ENCODE results near the gene HRAS. TPM values are rescaled to one million over a fixed set of nuclear protein-coding genes. Genes with fewer than 3 reads are reported as not detected.

Gene HRAS
- total RNA-seq, 1 donor from 2014 or later = 57.0 TPM

GRCh38 chr11:536841-537621 is 1.7 kb upstream of the HRAS start, which contains the start of gene LRRC56:
Gene LRRC56 (plus strand): TSS chr11:537527. CDS start chr11:540685, 3,158 bp downstream.
- intact Hi-C loops (cut with micrococcal nuclease) = loop anchor here (1.0 to 5.0 kb wide), 2 partner anchors 39 to 185 kb away; partner anchors contain the start of gene PHRF1

GRCh38 chr11:535210-535518 is 212 bp downstream of the HRAS start:
- intact Hi-C loops (cut with micrococcal nuclease) = loop anchor here (1.0 to 5.0 kb wide), 8 partner anchors 16 to 262 kb away; partner anchors contain the start of genes DEAF1, LMNTD2, RASSF7 and RNH1

GRCh38 chr11:534396-535209 is 773 bp downstream of the HRAS start:
- intact Hi-C loops (cut with micrococcal nuclease) = loop anchor here (1.0 to 5.0 kb wide), 8 partner anchors 16 to 262 kb away; partner anchors contain the start of genes DEAF1, LMNTD2, RASSF7 and RNH1

DNA sequence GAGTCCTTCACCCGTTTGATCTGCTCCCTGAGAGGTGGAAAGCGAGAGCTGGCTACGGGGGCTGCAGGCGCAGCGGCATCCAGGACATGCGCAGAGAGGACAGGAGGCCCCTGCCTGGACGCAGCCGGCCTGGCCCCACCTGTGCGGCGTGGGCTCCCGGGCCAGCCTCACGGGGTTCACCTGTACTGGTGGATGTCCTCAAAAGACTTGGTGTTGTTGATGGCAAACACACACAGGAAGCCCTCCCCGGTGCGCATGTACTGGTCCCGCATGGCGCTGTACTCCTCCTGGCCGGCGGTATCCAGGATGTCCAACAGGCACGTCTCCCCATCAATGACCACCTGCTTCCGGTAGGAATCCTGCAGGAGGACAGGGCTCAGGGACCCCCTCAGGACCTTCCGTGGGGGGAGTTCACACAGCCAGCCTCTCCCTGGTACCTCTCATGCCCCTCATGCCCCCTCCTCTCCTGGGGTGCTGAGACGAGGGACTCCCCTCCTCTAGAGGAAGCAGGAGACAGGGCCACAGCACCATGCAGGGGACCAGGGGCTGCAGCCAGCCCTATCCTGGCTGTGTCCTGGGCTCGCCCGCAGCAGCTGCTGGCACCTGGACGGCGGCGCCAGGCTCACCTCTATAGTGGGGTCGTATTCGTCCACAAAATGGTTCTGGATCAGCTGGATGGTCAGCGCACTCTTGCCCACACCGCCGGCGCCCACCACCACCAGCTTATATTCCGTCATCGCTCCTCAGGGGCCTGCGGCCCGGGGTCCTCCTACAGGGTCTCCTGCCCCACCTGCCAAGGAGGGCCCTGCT is 1.6 kb downstream of the HRAS start:
- intact Hi-C loops (cut with micrococcal nuclease) = loop anchor here (2.0 kb wide), 2 partner anchors 15 to 263 kb away; no protein-coding TSS in a partner anchor

DNA sequence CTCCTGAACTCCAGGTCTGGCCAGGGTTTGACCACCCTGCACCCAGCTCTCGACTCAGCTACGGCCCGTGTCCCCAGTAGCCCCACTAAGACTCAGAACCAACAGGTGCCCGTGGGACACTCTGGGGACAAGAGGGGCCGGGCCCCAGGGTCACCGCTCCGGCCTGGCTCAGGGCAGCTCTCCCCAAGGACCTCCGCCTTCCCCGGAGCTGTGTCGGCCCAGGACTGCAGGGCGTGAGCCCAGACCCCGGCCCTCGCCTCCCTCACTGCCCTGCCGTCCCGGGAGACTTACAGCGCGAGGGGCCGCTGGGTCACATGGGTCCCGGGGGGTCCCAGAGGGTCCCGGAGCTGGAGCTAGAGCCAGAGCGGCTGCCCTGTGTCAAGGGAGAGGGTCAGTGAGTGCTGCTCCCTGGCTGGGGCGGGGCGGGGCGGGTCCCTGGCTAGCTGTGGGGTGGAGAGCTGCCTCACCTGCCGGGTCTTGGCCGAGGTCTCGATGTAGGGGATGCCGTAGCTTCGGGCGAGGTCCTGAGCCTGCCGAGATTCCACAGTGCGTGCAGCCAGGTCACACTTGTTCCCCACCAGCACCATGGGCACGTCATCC is 2.3 kb downstream of the HRAS start:
- intact Hi-C loops (cut with micrococcal nuclease) = no loop called here

DNA sequence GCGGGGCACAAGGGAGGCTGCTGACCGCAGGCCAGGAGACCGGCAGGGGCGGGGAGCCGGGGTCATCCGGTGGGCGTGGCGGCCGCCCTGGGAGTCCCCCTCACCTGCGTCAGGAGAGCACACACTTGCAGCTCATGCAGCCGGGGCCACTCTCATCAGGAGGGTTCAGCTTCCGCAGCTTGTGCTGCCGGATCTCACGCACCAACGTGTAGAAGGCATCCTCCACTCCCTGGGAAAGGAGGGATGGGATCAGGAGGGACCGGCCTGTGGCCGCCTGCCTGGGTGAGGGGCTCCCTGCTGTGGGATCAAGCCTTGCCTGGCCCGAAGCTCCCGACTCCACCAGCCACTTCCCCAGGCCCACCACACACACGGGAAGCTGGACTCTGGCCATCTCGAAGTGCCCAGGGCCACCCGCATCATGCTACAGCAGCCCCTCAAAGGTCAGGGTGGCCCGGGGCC is 2.8 kb downstream of the HRAS start:
- intact Hi-C loops (cut with micrococcal nuclease) = no loop called here

GRCh38 chr11:531919-532526 is 3.4 kb downstream of the HRAS start:
- intact Hi-C loops (cut with micrococcal nuclease) = no loop called here

DNA sequence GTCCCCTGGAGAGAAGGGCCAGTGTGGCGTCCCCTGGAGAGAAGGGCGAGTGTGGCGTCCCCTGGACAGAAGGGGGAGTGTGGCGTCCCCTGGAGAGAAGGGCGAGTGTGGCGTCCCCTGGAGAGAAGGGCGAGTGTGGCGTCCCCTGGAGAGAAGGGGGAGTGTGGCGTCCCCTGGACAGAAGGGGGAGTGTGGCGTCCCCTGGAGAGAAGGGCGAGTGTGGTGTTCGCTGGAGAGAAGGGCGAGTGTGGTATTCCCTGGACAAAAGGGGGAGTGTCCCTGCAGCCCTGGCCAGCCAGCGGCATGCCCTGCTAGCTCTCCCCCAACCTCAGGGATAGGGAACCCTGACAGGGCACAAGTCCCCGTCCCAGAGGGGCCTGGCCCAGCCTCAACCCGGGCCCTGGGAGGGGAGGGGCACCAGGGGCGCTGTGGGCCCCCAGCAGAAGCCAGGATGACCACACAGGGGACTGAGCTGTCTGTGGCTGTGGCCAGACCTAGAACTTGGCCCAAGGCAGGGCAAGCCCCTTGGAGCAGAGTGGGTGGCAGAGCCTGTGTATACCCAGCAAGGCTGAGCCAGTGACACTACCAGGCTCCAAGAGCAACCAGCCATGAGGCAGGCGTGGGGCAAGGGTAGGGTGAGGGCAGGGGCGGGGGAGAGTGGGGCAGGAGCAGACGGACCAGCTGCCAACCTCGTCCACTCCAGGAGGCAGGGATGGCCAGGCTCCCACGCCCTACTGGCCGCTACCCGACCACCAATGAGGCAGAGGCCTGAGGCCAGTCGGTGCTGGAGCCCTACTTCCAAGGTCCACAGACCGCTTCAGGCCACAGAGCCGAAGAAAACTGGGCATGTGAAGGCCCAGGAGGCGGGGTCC is 4.2 kb downstream of the HRAS start:
- intact Hi-C loops (cut with micrococcal nuclease) = no loop called here

DNA sequence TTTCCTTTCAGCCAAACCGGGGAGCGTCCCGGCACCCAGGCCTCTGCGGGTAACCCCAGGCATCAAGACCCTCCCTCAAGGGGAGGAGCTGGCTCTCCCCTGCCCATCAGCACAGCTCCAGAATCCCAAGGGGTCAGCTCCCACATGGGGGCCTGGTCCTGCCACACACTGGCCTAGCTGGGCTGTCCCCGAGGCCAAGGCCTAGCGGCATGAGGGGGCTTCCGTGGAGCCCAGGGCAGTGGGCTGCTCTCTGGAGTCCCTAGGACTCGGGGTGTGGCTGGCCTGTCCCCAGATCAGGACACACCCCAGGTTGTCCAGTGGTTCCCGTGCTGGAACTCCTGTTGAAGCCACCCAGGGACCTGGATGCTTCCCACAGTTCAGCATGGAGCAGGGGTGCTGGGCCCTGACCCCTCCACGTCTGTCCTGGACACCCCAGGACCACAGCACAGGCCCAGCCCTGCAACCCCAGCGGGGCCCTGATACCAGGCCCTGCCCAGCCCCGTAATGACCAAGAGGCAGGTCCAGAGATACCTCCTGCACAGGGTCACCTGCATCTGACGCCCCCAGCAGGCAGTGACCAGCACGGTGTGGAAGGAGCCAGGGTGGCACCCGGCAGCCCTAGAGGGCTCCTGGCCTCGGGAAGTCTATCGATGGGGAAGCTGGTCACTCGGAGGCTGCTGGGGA is 5.5 kb downstream of the HRAS start:
- intact Hi-C loops (cut with micrococcal nuclease) = no loop called here

DNA sequence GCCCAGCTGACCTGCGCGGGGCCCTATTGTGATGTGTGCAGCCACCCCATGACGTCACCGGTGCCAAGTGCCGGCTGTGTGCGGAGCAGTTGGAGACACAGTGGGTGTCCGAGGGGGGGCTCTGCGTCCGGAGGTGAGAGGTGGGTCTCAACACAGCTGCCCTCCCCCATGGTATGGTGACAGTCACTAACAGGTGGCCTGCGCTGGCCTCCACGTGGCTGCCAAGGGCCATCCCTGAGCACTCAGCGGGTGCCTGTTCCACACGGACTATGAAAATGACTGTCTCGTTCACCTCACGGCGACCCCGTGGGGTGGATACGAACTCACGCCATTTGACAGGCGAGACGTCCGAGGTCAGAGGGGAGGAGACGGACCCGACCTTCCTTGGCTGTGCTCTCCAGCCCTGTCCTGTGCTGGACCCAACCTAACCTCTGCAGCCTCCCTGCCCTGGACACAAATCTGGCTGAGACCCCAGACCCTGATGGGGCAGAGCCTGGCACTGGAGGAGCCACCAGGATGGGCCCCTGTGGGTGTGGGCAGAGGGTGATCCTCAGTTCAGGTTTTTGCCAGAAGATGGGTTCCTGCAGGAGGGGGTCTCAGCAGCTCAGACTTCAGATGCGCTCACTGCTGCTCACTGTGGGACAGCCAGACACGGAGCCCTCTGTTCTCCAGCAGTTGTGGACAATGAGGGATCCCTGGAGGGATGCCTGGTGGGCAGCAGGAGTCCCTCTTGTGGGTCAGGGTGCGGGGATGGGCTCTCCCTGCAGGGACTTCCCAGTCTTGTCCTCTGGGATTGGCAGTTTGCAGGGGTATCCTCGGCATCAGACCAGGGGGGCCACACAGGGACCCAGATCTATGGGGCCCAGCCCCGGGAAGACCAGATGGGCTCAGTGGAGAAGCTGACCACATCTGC is 6.3 kb downstream of the HRAS start:
- intact Hi-C loops (cut with micrococcal nuclease) = no loop called here

DNA sequence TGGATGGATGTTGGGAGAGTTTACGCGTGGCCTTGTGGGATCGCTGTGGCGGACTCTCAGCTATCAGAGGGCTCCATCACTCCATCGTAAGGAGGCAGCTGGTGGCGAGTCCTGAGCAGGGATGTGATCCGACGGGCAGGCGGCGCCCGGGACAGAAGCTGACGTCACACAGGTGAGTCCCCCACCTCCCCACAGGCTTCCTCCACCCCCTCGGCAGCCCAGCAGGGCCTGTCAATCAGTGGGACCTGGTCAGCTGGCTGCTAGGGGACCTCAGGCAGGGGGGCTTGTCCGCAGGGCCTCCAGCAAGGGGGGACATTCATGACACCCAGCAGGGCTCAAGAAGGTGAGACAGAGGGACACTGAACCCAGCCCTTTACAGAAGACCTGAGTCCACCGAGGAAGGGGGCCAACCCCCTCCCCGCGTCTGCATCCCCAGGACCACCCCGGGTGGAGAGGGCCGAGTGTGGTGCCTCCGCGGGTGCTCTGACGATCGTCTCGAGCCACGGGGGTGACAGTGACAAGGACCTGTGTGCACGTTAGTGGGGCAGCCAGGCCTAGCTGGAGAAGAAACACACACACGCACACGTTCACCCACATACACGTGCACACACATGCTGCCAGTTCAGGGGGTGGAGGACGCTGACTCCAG is 7.1 kb downstream of the HRAS start:
- intact Hi-C loops (cut with micrococcal nuclease) = no loop called here

- intact Hi-C loops (cut with micrococcal nuclease) = no loop called here
These were observed 9.2 kb downstream of the HRAS start for GRCh38 chr11:526192-526591.

- intact Hi-C loops (cut with micrococcal nuclease) = no loop called here
These were observed 14.1 kb downstream of the HRAS start for GRCh38 chr11:521177-521688.

DNA sequence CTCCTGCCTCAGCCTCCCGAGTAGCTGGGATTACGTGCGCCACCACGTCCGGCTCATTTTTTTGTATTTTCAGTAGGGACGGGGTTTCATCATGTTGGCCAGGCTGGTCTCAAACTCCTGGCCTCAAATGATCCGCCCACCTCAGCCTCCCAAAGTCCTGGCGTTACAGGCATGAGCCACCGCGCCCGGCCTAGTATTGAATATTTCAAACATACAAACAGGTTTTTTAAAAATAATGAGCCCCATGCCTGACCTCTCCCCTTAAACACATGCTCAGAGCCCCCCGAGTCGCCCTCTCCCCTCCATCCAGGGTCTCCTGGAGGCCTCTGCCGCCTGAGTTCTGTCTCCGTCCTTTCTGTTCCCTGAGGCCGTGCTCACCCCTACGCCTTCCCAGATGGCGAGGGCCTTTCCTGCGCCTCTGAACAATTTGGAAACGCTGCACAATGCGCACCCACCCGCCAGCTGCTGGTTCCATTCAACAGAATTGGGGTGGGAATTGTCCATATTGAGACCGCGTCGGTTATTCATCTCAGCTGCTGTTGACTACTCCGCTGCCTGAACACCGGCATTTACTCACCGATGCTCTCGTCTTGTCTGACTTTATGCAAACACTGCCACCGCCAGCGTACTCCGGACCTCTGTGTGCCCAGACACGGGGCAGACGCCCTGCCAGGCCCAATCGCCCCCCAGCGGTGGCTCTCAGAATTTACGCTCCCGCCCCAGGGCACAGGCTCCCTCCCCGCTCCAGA is 14.8 kb downstream of the HRAS start:
- intact Hi-C loops (cut with micrococcal nuclease) = no loop called here

- intact Hi-C loops (cut with micrococcal nuclease) = loop anchor here (1.0 to 2.0 kb wide), 4 partner anchors 11 to 103 kb away; partner anchors contain the start of genes HRAS and RNH1
These were observed 16.7 kb downstream of the HRAS start for GRCh38 chr11:518463-519202.
